Measurements from ENCODE around the gene PJA1. TPM values are rescaled to one million over a fixed set of nuclear protein-coding genes. Genes with fewer than 3 reads are reported as not detected.
A peak's percentile ranks its signal among the peaks of the same experiment; 100 is the strongest.

PJA1 gene
- total RNA-seq, 3 donors from 2014 or later, result 20.0 to 50.1 (median 25.6) TPM

GRCh38 chrX:69161371-69161770 lies 3.9 kb downstream of the PJA1 start:
- Histone ChIP-seq H3K27ac (no peak overlapping the region), H3K27me3 (peaks cover 0 to 60% of the 10 kb centered on the region in 2 donors), H3K4me1 (no peaks in the 10 kb centered on the region), H3K36me3 (no peaks in the 10 kb centered on the region), H3K9me3 (no peaks in the 10 kb centered on the region), H3K4me3 (no peak overlapping the region)
- TF ChIP-seq, protein P1, sequence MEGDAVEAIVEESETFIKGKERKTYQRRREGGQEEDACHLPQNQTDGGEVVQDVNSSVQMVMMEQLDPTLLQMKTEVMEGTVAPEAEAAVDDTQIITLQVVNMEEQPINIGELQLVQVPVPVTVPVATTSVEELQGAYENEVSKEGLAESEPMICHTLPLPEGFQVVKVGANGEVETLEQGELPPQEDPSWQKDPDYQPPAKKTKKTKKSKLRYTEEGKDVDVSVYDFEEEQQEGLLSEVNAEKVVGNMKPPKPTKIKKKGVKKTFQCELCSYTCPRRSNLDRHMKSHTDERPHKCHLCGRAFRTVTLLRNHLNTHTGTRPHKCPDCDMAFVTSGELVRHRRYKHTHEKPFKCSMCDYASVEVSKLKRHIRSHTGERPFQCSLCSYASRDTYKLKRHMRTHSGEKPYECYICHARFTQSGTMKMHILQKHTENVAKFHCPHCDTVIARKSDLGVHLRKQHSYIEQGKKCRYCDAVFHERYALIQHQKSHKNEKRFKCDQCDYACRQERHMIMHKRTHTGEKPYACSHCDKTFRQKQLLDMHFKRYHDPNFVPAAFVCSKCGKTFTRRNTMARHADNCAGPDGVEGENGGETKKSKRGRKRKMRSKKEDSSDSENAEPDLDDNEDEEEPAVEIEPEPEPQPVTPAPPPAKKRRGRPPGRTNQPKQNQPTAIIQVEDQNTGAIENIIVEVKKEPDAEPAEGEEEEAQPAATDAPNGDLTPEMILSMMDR (IDR thresholded peaks at IDR 0.05), result no peak
- intact Hi-C loops (cut with DNase I; ENCODE audit: low total_unique reads), result no loop called here
- no peak for DNase-seq (ENCODE audit: low spot score in 2 of 2)

DNA sequence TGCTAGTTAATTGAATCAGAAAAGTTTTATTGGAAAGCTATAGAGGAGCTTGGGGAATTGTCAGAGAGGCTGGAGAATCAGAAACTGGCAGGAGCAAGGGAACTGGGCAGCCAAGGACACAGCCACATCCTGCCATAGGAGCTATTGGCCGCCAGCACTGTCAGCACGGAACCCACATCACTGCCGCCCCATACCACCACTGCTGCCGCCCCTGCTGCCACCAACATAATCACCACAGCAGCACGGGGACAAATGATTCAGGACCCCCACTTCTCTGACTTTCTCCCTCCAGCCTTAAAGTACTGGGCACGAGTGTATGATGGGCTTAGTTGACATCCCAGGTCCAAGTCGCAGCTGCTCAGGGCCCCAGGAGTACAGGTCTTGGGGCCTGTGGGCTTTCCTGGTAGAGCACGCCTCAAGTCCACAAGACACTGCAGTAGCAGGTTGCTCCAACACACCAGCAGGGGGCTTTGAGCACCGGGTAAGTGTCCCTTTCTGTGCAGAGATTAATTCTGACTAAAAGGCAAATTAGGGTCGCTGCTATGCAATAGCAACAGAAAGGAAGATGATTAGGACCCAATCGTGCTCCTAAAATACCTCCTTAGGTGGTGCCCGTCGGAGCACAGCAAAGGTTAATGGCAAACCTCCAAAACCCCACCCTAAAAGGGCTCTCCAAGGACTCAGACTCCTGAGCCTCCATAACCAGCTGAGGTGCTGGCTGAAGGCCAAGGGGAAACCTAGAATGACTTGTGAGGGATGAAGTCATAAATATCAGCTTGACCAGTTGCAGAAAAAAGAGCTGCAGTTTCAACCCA lies 6.9 kb downstream of the PJA1 start:
- DNase-seq (ENCODE audit: low spot score in 2 of 2), result no peak
- H3K27me3 ChIP-seq, result peaks cover 0 to 64% of the 10 kb centered on the region in 2 donors
- no peak overlapping the region for H3K4me3 ChIP-seq
- no peak overlapping the region for H3K27ac ChIP-seq
- TF ChIP-seq, protein P1 (IDR thresholded peaks at IDR 0.05), result peak in 1 of 3 donors; percentile 22
- TF ChIP-seq POLR2A (IDR thresholded peaks at IDR 0.05), result no peak
- no peaks in the 10 kb centered on the region for H3K9me3 ChIP-seq
- H3K36me3 ChIP-seq, result no peaks in the 10 kb centered on the region
- no peaks in the 10 kb centered on the region for H3K4me1 ChIP-seq
- intact Hi-C loops (cut with DNase I; ENCODE audit: low total_unique reads), result no loop called here

- H3K9me3 ChIP-seq, result no peaks in the 10 kb centered on the region
- no peak for DNase-seq (ENCODE audit: low spot score in 2 of 2)
- intact Hi-C loops (cut with DNase I; ENCODE audit: low total_unique reads), result no loop called here
- no peaks in the 10 kb centered on the region for H3K4me1 ChIP-seq
- no peaks in the 10 kb centered on the region for H3K36me3 ChIP-seq
- H3K27ac ChIP-seq, result no peak overlapping the region
- TF ChIP-seq POLR2A (IDR thresholded peaks at IDR 0.05) (no peak), POLR2AphosphoS5 (IDR thresholded peaks at IDR 0.05) (no peak)
- TF ChIP-seq, protein P1 (IDR thresholded peaks at IDR 0.05), result no peak
- H3K4me3 ChIP-seq, result no peak overlapping the region
- H3K27me3 ChIP-seq, result peaks cover 0 to 53% of the 10 kb centered on the region in 2 donors
These were observed 8.6 kb downstream of the PJA1 start for GRCh38 chrX:69156638-69157037.

GRCh38 chrX:69155786-69156520 lies 9.3 kb downstream of the PJA1 start:
- TF ChIP-seq, protein P1 (IDR thresholded peaks at IDR 0.05), result no peak
- H3K4me1 ChIP-seq, result no peaks in the 10 kb centered on the region
- no peak overlapping the region for H3K27ac ChIP-seq
- H3K36me3 ChIP-seq, result no peaks in the 10 kb centered on the region
- no peak overlapping the region for H3K4me3 ChIP-seq
- H3K27me3 ChIP-seq, result peaks cover 0 to 53% of the 10 kb centered on the region in 2 donors
- H3K9me3 ChIP-seq, result no peaks in the 10 kb centered on the region
- intact Hi-C loops (cut with DNase I; ENCODE audit: low total_unique reads), result no loop called here
- DNase-seq (ENCODE audit: low spot score in 2 of 2), result no peak

GRCh38 chrX:69154051-69154450 lies 11.2 kb downstream of the PJA1 start:
- TF ChIP-seq POLR2AphosphoS5 (IDR thresholded peaks at IDR 0.05), result no peak
- no peak for TF ChIP-seq POLR2A (IDR thresholded peaks at IDR 0.05)
- H3K27me3 ChIP-seq, result peaks cover 0 to 65% of the 10 kb centered on the region in 2 donors
- no peaks in the 10 kb centered on the region for H3K9me3 ChIP-seq
- H3K27ac ChIP-seq, result no peak overlapping the region
- H3K4me1 ChIP-seq, result no peaks in the 10 kb centered on the region
- no peak for DNase-seq (ENCODE audit: low spot score in 2 of 2)
- H3K36me3 ChIP-seq, result no peaks in the 10 kb centered on the region
- intact Hi-C loops (cut with DNase I; ENCODE audit: low total_unique reads), result loop anchor here (5.0 kb wide), 1 partner anchor 788 kb away; no protein-coding TSS in a partner anchor
- no peak overlapping the region for H3K4me3 ChIP-seq
